Gastroesophageal sphincter (tissue), 3 donors: ENCODE data around the gene PNMA6F.

Source experiments
- CTCF ChIP-seq, 4 experiments: fragments of 200-600 bp in 2 of 4; fragments of 450-650 bp in 2 of 4; sonication (generic) in 1 of 4; IDR thresholded peaks; one replicate each; pipeline ENCODE4 v1.5.1; 2017 to 2019; ENCODE audit warnings: antibody characterized with exemption in 4 of 4, mild to moderate bottlenecking in 2 of 4, moderate library complexity in 2 of 4
- POLR2A ChIP-seq, 2 donors: fragments of 450-650 bp; IDR thresholded peaks; one replicate each; pipeline ENCODE4 v1.6.1; 2017; ENCODE audit warnings: antibody characterized with exemption in 2 of 2, mild to moderate bottlenecking in 2 of 2, moderate library complexity in 1 of 2

GRCh38 chrX:153333821-153334653 lies 12.5 kb upstream of the PNMA6F start, which contains the start of gene ZNF275:
- TF ChIP-seq CTCF (IDR thresholded peaks at IDR 0.05) (no peak), POLR2A (IDR thresholded peaks at IDR 0.05) (peak; percentile 54 to 67)
